Measurements from ENCODE around the gene FSTL5. TPM values are rescaled to one million over a fixed set of nuclear protein-coding genes. Genes with fewer than 3 reads are reported as not detected.

The FSTL5 gene
- total and polyA plus RNA-seq, 2 of the 13 experiments (the other 11 are each of a cell fraction or from before 2014, with no cell fraction given): 0.03 to 0.07 TPM

- no peak for TF ChIP-seq AHDC1 (CRISPR knock-in tag; IDR thresholded peaks at IDR 0.05; ENCODE audit: borderline replicate concordance)
Measured at GRCh38 chr4:161522031-161522430, 641.8 kb downstream of the FSTL5 start (continued).

- ATAC-seq (no peak), DNase-seq (ENCODE audit: low spot score) (no peak), FAIRE-seq (no peak)
- H3K4me2 ChIP-seq (ENCODE audit: low read depth, low read length): no peak overlapping the region
- no peak for TF ChIP-seq FOSL2 (CRISPR knock-in tag; IDR thresholded peaks at IDR 0.05)
- TF ChIP-seq ZNF891 (CRISPR knock-in tag; IDR thresholded peaks at IDR 0.05): no peak
- TF ChIP-seq ZNF331 (CRISPR knock-in tag; IDR thresholded peaks at IDR 0.05): no peak
- TF ChIP-seq, protein P1, sequence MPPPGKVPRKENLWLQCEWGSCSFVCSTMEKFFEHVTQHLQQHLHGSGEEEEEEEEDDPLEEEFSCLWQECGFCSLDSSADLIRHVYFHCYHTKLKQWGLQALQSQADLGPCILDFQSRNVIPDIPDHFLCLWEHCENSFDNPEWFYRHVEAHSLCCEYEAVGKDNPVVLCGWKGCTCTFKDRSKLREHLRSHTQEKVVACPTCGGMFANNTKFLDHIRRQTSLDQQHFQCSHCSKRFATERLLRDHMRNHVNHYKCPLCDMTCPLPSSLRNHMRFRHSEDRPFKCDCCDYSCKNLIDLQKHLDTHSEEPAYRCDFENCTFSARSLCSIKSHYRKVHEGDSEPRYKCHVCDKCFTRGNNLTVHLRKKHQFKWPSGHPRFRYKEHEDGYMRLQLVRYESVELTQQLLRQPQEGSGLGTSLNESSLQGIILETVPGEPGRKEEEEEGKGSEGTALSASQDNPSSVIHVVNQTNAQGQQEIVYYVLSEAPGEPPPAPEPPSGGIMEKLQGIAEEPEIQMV (CRISPR knock-in tag; IDR thresholded peaks at IDR 0.05; ENCODE audit: low read depth): no peak
- TF ChIP-seq PHF21A (CRISPR knock-in tag; IDR thresholded peaks at IDR 0.05): no peak
- no peak for TF ChIP-seq FLYWCH1 (CRISPR knock-in tag; IDR thresholded peaks at IDR 0.05)
- TF ChIP-seq RAD21 (CRISPR knock-in tag; IDR thresholded peaks at IDR 0.05): no peak
- TF ChIP-seq ZNF121 (CRISPR knock-in tag; IDR thresholded peaks at IDR 0.05): no peak
- TF ChIP-seq ZNF652 (CRISPR knock-in tag; IDR thresholded peaks at IDR 0.05; ENCODE audit: borderline replicate concordance, low read depth): no peak
- TF ChIP-seq, protein P2, sequence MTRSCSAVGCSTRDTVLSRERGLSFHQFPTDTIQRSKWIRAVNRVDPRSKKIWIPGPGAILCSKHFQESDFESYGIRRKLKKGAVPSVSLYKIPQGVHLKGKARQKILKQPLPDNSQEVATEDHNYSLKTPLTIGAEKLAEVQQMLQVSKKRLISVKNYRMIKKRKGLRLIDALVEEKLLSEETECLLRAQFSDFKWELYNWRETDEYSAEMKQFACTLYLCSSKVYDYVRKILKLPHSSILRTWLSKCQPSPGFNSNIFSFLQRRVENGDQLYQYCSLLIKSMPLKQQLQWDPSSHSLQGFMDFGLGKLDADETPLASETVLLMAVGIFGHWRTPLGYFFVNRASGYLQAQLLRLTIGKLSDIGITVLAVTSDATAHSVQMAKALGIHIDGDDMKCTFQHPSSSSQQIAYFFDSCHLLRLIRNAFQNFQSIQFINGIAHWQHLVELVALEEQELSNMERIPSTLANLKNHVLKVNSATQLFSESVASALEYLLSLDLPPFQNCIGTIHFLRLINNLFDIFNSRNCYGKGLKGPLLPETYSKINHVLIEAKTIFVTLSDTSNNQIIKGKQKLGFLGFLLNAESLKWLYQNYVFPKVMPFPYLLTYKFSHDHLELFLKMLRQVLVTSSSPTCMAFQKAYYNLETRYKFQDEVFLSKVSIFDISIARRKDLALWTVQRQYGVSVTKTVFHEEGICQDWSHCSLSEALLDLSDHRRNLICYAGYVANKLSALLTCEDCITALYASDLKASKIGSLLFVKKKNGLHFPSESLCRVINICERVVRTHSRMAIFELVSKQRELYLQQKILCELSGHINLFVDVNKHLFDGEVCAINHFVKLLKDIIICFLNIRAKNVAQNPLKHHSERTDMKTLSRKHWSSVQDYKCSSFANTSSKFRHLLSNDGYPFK (CRISPR knock-in tag; IDR thresholded peaks at IDR 0.05; ENCODE audit: borderline replicate concordance): no peak
- TF ChIP-seq ZC3H4 (CRISPR knock-in tag; IDR thresholded peaks at IDR 0.05; ENCODE audit: borderline replicate concordance): no peak
- no peak for TF ChIP-seq MIER2 (CRISPR knock-in tag; IDR thresholded peaks at IDR 0.05)
- no peak for TF ChIP-seq STAG1 (CRISPR knock-in tag; IDR thresholded peaks at IDR 0.05)
- H3K4me3 ChIP-seq (replicated peaks in 1 of 3; ENCODE audit: insufficient read depth in 1 of 3, low read depth in 2 of 3, low read length in 3 of 3): no peak overlapping the region
- no TSS peak for BruUV-seq (replicated peaks)
- in situ Hi-C loops (cut with HindIII; ENCODE audit: extremely low pct_ligation_motif_present, low pct_unique_long_range_greater_than_20kb) (no loop called here), intact Hi-C loops (cut with micrococcal nuclease; ENCODE audit: unreplicated experiment) (no loop called here)
- H4K20me1 ChIP-seq (ENCODE audit: insufficient read depth, low read length): no peaks in the 10 kb centered on the region
- no peaks in the 10 kb centered on the region for H3K79me2 ChIP-seq (ENCODE audit: insufficient read depth, low read length)
- no peaks in the 10 kb centered on the region for H3K9me3 ChIP-seq (ENCODE audit: low read length)
- no peak overlapping the region for H2AFZ ChIP-seq (ENCODE audit: low read length)
- POLR2A ChIA-PET: no interaction called here
- no peak overlapping the region for H3K27ac ChIP-seq (ENCODE audit: extremely low read length, insufficient read depth, low read length)
- WGBS (ENCODE audit: low lambda C conversion rate): 65% methylated on average over 2 of the region's 2 CpGs
- no peak overlapping the region for H3K9ac ChIP-seq (ENCODE audit: insufficient read depth, low read depth, low read length)
- H3K4me1 ChIP-seq (ENCODE audit: insufficient read depth, low read length): no peaks in the 10 kb centered on the region
- CTCF ChIA-PET (ENCODE audit: low intra/inter-chr PET ratio, low total read pairs): no interaction called here
- H3K36me3 ChIP-seq (replicated peaks in 1 of 2; ENCODE audit: control insufficient read depth in 1 of 2, insufficient read depth in 2 of 2, low read length in 2 of 2): no peaks in the 10 kb centered on the region
- no peaks in the 10 kb centered on the region for H3K27me3 ChIP-seq (ENCODE audit: control insufficient read depth in 1 of 2, insufficient read depth in 2 of 2, low read length in 2 of 2)
Measured at GRCh38 chr4:161519611-161520010, 644.2 kb downstream of the FSTL5 start.
